Heart left ventricle (tissue), 13 donors: ENCODE measurements around the gene SLC4A7.

Experiments used
- POLR2A ChIP-seq, 2 donors: fragments of 450-650 bp; IDR thresholded peaks; one replicate each; pipeline ENCODE4 v1.6.1; 2017; ENCODE audit warnings: antibody characterized with exemption in 2 of 2, mild to moderate bottlenecking in 2 of 2, moderate library complexity in 2 of 2
- TF ChIP-seq, protein P1 (sequence below), 12 donors: fragments of 200-600 bp; sonication (generic) in 4 of 12; IDR thresholded peaks; one replicate each; pipeline versions ENCODE4 v1.5.0 to v1.8.0; 2018 to 2022; ENCODE audit warnings: antibody characterized with exemption in 12 of 12, mild to moderate bottlenecking in 5 of 12
- donor health status: ischemic (EF 13 %, LVEDD 7.1; RV severe dilation, severe dysfunction).
- donor health status: DM: no; HTN: yes; CAD: no.
- donor health status: DM: no; HTN: no; CAD: no.
- donor health status: ischemic (EF 25% LVEDD 6.9; RV normal size, moderate dysfunction).
- donor health status: ischemic (EF 25% LVEDD 5.7; RV mildly dilated, moderate dysfunction).
- donor health status: ischemic (EF 35%, LVEDD 5.7; RV mildly dilated, moderate dysfunction).
- donor health status: nonischemic (EF 11% LVEDD 7.7; RV severe dilation, severe dysfunction).
- donor health status: DM: yes; HTN: yes; CAD: no.
- donor health status: PGD.
- donor health status: ischemic (EF 29% LVEDD 5.4; RV normal size, mild dysfunction).
- donor health status: nonischemic (EF 23%, LVEDD 6.1; RV moderate dilation, normal function).

DNA sequence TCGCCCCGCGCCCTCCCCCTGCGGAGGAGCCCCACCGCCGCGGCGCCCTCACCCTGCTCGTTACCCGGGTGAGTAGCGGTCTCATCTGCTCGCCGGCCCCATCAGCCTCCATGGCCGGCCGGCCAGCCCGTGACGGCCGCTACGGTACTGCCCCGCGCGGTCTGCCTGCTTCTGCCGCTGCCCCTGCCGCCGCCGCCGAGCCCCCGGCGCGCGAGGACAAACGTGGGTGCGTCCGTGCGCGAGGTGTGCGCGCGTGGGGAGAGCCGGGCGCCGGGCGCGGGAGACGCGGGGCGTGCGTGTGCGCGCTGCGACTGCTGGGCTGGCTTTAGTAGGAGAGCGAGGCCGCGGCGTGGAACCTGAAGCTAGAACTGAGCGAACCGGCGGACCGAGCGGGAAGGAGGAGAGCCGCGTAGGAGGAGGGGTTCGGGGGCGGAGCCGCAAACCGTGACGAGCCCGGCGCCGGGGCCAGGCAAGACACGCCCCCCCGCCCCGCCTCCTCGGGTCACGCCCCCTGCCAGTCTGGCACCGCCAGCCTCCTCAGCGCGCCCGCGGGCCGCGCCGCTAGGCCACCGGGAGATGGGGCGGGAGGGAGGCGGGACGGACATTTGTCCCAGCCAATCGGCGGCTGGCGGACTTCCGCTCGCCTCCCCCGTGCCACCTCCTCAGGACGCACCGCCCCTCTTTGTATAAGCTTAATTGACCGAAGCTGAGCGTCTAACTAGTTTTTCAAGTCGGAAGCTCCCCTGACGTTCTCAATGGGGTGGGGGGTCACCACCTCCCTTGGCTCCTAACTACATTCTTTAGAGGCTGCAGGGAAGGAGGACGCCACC is at the start of gene SLC4A7:
- TF ChIP-seq, protein P1, sequence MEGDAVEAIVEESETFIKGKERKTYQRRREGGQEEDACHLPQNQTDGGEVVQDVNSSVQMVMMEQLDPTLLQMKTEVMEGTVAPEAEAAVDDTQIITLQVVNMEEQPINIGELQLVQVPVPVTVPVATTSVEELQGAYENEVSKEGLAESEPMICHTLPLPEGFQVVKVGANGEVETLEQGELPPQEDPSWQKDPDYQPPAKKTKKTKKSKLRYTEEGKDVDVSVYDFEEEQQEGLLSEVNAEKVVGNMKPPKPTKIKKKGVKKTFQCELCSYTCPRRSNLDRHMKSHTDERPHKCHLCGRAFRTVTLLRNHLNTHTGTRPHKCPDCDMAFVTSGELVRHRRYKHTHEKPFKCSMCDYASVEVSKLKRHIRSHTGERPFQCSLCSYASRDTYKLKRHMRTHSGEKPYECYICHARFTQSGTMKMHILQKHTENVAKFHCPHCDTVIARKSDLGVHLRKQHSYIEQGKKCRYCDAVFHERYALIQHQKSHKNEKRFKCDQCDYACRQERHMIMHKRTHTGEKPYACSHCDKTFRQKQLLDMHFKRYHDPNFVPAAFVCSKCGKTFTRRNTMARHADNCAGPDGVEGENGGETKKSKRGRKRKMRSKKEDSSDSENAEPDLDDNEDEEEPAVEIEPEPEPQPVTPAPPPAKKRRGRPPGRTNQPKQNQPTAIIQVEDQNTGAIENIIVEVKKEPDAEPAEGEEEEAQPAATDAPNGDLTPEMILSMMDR (IDR thresholded peaks at IDR 0.05): peak in 1 of 12 donors; percentile 11
- peak; percentile 77 to 97 for TF ChIP-seq POLR2A (IDR thresholded peaks at IDR 0.05)
